HG03108 (cell line): Measurements from ENCODE around the gene SETD3.

Experiments used
- ATAC-seq: cut with Tn5 transposase; IDR thresholded peaks from one replicate; pipeline ENCODE4 v1.9.1; 2021; ENCODE audit warnings: moderate library complexity; ENCODE audit not compliant: unreplicated experiment

Gene SETD3

GRCh38 chr14:99401211-99401610, 79.4 kb downstream of the SETD3 start:
- no peak for ATAC-seq

- no peak for ATAC-seq
Observed at GRCh38 chr14:99397698-99398097, 83.0 kb downstream of the SETD3 start.

DNA sequence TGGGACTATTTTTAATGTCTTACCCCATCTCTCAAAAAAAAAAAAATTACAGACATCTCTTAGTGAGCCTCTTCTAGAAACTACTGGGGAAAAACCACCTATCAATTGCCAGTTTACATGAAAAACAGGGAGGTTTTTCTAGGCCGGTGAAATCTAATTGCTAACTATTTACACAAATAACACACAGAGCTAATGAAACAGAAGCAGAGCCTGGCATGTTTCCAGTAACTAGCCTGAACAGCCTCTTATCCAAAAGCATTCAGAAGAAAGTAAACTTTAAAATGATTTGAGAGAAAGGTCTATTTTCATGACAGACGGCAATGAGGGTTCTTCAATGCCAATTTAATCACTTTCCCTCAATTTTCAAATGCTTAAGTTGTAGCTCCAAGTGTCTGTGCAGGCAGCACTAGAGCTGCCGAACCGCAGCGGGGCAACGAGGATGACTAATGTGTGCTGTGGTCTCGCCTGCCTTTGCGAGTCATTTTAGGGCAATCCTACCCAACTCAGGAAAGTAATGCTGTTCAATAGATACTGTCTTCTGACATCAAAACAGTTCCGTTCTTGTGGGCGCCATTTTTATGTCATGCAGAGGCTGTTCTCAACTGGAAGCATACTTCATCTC, 84.6 kb downstream of the SETD3 start:
- ATAC-seq = no peak

- no peak for ATAC-seq
Observed at GRCh38 chr14:99394602-99395156, 86.0 kb downstream of the SETD3 start.

GRCh38 chr14:99393059-99393655, 87.5 kb downstream of the SETD3 start:
- no peak for ATAC-seq

DNA sequence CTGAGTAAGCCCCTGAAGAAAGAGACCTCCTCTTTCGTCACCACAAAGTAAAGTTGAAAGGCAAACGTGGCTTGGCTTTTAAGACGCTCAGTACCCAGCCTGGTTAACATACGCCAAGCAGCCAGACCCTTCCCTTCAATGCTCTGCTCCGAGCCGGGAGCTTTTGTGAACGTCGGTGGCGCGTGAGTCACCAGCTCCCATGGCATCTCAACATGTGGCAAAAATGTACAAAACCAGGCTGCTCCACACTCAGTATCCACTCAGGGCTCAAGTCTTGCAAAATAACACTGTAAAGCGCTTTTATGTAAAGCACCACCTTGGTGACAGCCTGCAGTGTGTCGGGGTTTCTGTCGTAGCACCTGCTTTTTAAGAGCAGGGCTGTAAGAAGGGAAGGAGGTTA, 89.0 kb downstream of the SETD3 start:
- no peak for ATAC-seq

- no peak for ATAC-seq
Observed at GRCh38 chr14:99389174-99389826, 91.4 kb downstream of the SETD3 start.

- no peak for ATAC-seq
Observed at GRCh38 chr14:99388286-99388685, 92.4 kb downstream of the SETD3 start.

DNA sequence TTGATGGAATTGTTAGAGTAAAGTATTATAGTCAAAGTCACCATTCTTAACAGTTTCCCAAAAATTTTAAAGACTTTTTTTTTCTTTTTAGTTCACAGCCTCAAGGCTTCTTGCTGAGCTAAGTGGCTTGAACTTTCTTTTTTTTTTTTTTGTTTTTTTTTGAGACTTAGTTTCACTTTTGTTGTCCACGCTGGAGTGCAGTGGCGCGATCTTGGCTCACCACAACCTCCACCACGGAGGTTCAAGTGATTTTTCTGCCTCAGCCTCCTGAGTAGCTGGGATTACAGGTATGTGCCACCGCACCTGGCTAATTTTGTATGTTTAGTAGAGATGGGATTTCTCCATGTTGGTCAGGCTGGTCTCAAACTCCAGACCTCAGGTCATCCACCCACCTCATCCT, 92.8 kb downstream of the SETD3 start:
- no peak for ATAC-seq

- ATAC-seq = no peak
Observed at GRCh38 chr14:99384450-99385417, 95.9 kb downstream of the SETD3 start.

GRCh38 chr14:99383472-99384449, 96.9 kb downstream of the SETD3 start:
- ATAC-seq = no peak

- ATAC-seq = no peak
Observed at GRCh38 chr14:99382781-99383471, 97.7 kb downstream of the SETD3 start.

DNA sequence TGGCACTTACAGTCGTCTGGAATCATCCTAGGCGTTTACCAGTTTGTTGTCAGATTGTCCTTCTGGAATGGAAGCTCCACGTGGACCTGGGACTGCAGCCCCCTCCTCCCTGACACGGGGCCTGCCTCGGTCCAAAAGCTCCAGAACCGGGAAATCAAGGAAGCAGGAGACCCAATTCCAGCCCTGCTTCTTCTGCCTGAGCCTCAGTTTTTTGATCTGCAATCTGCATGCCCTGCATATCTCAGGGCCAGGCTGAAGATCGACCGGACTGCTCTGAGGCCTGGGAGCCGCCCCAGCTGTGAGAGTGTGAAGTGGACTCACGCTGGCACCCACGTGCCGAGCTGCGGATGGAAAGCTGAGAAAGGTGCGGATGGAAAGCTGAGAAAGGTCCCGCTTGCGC, 98.6 kb downstream of the SETD3 start:
- ATAC-seq = no peak

GRCh38 chr14:99381688-99382060, 99.0 kb downstream of the SETD3 start:
- no peak for ATAC-seq

DNA sequence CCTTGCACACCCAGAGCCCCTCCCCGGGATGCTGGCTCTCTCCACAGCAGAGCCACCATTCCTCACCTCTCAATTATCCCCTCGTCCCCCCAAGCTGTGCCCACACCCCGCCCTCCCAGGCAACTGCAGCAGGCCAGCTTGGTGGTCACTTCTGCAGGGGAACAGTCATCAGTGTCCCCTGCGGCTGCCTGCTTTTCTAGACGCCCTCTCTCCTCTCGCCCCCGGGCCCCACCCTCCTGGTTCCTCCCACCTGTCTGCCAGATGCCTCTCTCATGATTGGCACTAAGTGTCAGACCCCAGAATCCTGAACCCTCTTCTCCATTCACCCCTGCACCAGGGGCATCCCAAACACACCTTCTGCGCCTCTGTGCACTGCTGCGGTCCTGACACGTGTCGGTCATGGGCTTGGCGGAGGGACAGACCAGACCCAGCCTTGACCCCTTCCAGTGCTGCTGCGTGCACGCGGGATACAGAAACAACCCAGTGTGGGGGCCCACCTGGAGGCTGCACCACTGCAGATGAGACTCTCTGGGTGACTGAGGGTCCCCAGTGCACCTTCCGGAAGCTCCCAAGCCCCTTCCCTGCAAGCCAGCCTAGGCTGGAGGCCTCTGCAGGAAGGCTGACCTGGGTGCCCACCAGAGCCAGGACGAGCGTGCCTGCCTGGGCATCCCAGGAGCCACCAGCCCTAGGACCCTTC, 99.5 kb downstream of the SETD3 start:
- ATAC-seq = no peak

GRCh38 chr14:99380402-99380801, 100.3 kb downstream of the SETD3 start:
- ATAC-seq = no peak

DNA sequence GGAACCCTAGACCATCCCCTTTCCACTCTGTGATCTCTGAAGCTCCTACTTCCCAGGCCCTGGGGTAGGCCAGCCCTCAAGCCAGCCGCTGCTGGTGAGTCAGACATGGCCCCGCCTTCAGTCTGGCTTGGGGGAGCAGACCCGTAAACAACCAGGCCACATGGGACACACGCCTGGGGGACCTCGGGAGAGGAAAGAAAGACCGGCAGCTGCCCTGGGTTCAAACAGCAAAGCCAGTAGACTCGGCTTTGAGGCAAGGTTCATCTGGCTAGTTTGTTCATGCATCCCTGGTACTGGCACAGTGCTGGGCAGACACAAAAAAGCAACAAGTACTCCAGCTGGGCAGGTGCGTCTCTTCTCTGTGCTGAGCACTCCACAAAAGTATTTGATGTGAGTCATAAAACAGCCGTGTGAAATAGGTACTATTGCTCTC, 101.9 kb downstream of the SETD3 start:
- no peak for ATAC-seq

GRCh38 chr14:99377951-99378350, 102.7 kb downstream of the SETD3 start:
- ATAC-seq = no peak

DNA sequence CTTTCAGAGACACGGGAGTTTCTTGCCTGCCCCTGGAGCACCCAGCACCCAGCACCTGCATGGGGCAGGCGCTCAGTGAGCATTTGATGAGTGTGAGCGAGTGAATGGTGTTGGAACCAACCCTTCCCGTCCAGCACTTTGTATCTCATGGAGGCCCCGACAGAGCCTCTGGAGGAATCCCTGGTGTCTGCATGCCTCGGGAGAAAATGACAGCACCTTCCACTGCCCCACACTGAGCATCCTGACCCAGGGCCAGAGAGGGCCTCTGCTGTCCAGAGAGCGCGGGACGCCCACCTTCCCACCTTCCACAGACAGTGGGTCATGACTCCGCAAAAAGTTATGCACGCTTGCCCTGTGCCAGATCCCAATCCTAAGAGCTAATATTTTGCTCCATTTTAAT, 105.7 kb downstream of the SETD3 start:
- no peak for ATAC-seq
